Middle frontal gyrus (tissue), 1 donor: ENCODE measurements around the gene RNMT.
A peak's percentile ranks its signal among the peaks of the same experiment; 100 is the strongest.
"Not testable (repeated sequence)": the region's sequence is repeated elsewhere in the genome, so short reads cannot be mapped to it uniquely, and the experiment has no call there.

Experiments
- DNase-seq: peaks from one replicate; pipeline ENCODE4 v3.0.0-alpha.2; 2015; ENCODE audit warnings: low spot score; ENCODE audit errors: extremely low spot score

The RNMT gene

GRCh38 chr18:13735681-13736080, 9.2 kb downstream of the RNMT start:
- DNase-seq, result no peak

- DNase-seq, result no peak
Observed at GRCh38 chr18:13745696-13746095, 19.2 kb downstream of the RNMT start.

- no peak for DNase-seq
Observed at GRCh38 chr18:13746633-13747032, 20.2 kb downstream of the RNMT start.

GRCh38 chr18:13751599-13751998, 25.1 kb downstream of the RNMT start:
- DNase-seq, result not testable (repeated sequence)

- DNase-seq, result no peak
Observed at GRCh38 chr18:13756261-13756660, 29.8 kb downstream of the RNMT start.

GRCh38 chr18:13756671-13757070, 30.2 kb downstream of the RNMT start:
- no peak for DNase-seq

- no peak for DNase-seq
Observed at GRCh38 chr18:13758622-13759021, 32.1 kb downstream of the RNMT start.

GRCh38 chr18:13760047-13760446, 33.6 kb downstream of the RNMT start:
- no peak for DNase-seq

GRCh38 chr18:13762690-13763439, 36.4 kb downstream of the RNMT start:
- no peak for DNase-seq

- DNase-seq, result no peak
Observed at GRCh38 chr18:13775058-13775457, 48.6 kb downstream of the RNMT start.

GRCh38 chr18:13791181-13791580, 64.7 kb downstream of the RNMT start:
- DNase-seq, result no peak

- no peak for DNase-seq
Observed at GRCh38 chr18:13793819-13794218, 67.3 kb downstream of the RNMT start.

- no peak for DNase-seq
Observed at GRCh38 chr18:13796515-13796914, 70.0 kb downstream of the RNMT start.

GRCh38 chr18:13797157-13797611, 70.7 kb downstream of the RNMT start:
- DNase-seq, result no peak

GRCh38 chr18:13799396-13799795, 72.9 kb downstream of the RNMT start:
- DNase-seq, result no peak

GRCh38 chr18:13800505-13801259, 74.2 kb downstream of the RNMT start:
- DNase-seq, result peak; percentile 33

GRCh38 chr18:13801260-13801601, 74.8 kb downstream of the RNMT start:
- DNase-seq, result no peak

- no peak for DNase-seq
Observed at GRCh38 chr18:13804305-13804704, 77.8 kb downstream of the RNMT start.

GRCh38 chr18:13808294-13809042, 82.0 kb downstream of the RNMT start:
- no peak for DNase-seq

- no peak for DNase-seq
Observed at GRCh38 chr18:13809043-13809430, 82.6 kb downstream of the RNMT start.

- DNase-seq, result no peak
Observed at GRCh38 chr18:13809531-13810255, 83.2 kb downstream of the RNMT start.
